CD4-positive, alpha-beta T cell treated with Interleukin-15 for 4 hours (primary cell): Measurements from ENCODE around the gene ORMDL1.

Experiments used
- DNase-seq: peaks from one replicate; pipeline ENCODE4 v3.0.0-alpha.2; 2020; ENCODE audit warnings: low spot score

Gene ORMDL1

DNA sequence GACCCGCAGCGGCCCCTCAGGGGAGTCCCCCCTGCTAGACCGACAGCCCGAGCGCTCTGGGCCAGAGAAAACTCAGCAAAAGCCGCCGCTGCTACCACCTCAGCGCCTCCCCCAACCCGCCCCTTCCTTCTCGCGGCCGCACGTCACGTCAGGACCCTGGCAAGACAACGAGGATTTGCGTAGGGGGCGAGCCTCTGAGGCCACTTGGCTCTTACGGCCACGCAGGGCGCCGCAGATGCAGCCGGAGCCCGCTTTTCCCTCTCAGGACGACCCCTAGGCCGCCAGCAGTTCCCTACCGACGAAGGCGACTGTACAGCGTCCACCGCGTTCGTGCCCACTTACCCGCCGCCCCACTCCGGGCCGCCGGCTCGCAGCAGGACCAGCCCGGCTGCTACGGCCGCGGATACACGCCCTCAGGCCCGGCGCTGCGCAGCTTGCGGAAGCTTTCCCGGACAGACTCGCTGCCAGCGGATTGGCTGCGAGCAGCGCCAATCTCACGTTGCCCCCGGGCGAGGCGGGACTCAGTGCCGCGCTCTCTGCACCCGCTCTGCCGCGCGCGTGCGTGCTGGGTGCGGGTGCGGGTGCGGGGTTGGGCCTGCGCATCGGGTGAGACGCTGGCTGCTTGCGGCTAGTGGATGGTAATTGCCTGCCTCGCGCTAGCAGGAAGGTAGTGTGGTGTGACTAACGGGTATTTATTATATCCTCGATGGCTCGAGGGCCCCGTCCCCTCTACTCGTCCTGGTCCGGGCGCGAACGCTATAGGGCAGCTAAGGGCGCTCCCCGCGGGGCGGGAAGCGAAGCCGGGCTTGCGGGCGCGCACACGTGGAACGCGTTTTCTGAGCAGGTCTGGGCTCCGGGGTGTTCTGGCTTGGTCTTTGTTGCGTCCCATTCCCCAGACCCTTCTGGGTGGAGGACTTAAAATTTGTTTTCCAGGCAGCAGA is at the start of gene ORMDL1, which contains the start of gene PMS1:
Gene ORMDL1, minus strand, starts transcription at position 413 of the 941 bp plus-strand sequence. CDS start 1,744 bp downstream, outside the sequence.
Gene PMS1, plus strand, starts transcription at position 524 of the 941 bp plus-strand sequence. CDS start 7,360 bp downstream, outside the sequence.
- peak; percentile 95 for DNase-seq

DNA sequence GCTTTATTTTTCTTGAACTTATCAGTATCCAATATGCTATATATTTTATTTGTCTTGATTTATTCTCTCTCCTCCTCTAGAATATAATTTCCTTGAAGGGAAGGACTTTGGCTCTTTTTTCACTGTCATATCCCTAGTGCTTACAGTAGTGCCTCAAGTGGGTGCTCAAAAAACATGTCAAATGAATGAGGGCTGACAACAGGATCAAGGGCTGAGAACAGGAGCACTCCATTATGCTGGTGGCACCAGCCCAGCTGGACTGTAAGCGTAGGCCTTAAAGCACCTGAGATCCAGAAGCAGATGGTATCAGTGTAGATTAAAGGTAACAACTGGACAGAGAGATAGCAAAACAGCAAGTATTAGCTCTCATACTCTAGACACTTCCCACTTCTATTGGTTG is 46.4 kb upstream of the ORMDL1 start:
- DNase-seq = no peak

DNA sequence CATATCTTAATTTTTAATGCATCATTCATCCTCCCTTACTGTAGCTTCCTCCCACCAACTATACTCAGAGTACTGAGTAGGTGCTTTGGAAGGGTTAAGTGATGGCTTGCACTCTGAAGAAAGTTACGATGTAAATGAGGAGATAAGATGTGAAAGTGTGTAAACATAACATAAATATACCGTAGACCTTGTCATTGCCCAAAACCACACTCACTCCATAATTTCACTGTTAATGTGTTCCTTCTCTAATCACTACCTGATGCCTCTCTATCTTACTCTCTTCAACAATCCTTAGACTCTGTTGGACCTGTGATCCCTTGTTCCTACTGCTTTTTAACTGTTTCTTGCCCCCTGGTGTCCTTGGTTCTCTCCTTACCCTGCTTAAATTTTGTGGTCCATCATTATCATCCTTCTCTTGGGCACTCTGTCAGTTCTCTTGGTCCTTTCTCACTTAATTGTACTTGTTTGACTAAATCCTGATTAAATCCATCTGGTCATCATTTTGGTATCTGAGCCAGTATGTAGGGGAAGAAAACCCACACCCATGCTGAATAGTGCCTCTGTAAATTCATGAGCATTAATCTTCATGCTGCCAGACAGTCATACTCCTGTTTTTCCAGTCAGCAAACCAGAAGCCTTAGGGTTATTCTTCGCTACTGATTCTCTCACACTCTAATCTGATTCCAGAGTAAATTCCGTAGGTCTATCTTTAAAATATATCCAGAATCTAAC is 45.1 kb upstream of the ORMDL1 start:
- no peak for DNase-seq

GRCh38 chr2:189826039-189826438 is 41.9 kb upstream of the ORMDL1 start:
- no peak for DNase-seq

DNA sequence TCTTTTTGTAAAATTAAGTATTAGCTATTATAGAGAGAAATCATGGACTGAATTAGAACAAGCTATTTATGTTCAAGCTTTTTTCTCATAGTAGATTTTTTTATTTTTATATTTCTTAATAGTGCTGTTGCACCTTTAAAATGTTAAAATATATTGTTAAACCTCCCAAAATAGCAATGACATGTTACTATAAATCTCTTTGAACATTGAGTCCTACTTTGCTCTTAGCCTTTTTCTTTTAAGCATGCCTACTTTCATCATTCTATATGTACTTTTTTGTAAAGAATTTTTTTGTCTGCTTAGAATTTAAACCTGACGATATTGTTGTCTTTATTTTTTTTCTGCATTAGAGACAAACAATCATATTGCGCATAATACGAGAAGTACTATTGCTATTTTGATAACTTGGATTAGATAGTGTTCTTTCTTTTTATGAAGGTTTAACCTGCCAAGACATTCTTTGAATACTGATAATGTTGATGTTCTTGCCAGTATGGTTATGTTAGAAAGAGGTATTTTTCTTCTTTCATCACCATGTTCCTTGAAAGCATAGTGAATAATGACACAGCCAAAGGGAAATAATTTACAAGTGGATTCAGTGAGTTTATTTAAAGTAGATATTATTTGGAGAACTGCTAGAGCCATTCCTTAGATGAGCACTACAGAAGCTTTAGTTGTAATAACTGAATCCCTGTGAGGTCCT is 40.7 kb upstream of the ORMDL1 start:
- DNase-seq = no peak

DNA sequence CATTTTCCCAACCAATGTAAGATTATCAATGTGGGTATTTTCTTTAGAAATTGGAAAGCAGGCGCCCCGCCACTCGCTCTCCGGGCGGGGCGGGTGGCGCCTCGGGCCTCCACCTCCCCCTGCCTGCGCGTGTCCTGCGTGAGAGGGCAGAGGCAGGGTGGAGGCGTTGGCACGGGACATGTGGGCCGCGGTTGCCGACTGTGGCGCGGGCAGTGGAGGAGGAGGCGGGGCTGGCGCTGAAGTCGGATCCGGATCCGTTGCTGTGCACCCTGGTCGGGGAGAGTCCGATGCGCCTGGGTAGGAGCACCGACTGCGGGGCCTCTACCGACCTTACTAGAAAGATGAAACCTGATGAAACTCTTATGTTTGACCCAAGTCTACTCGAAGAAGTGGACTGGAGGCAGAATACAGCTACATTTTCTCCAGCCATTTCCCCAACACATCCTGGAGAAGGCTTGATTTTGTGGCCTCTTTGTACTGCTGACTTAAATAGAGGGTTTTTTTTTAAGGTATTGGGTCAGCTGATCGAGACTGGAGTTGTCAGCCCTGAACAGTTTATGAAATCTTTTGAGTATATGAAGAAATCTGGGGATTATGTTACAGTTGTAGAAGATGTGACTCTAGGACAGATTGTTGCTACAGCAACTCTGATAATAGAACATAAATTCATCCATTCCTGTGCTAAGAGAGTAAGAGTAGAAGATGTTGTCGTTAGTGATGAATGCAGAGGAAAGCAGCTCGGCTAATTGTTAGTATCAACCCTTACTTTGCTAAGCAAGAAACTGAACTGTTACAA is 38.0 kb upstream of the ORMDL1 start:
- DNase-seq = no peak

DNA sequence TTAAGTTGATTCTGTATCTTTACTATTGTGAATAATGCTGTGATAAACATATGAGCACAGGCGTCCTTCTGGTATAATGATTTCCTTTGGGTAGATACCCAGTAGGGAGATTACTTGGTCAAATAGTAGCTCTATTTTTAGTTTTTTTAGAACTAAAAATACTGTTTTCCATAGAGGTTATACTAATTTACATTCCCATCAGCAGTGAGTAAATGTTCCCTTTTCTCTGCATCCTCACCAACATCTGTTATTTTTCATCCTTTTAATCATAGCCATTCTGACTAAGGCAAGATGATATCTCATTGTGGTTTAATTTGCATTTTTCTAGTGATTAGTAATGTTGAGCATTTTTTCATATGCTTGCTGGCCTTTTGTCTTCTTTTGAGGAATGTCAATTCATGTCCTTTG is 35.2 kb upstream of the ORMDL1 start:
- no peak for DNase-seq

- no peak for DNase-seq
Measured at GRCh38 chr2:189818249-189819038, 34.3 kb upstream of the ORMDL1 start.

GRCh38 chr2:189803431-189803830 is 19.3 kb upstream of the ORMDL1 start:
- DNase-seq = no peak

- DNase-seq = no peak
Measured at GRCh38 chr2:189802396-189802912, 18.3 kb upstream of the ORMDL1 start.

- no peak for DNase-seq
Measured at GRCh38 chr2:189799531-189799930, 15.4 kb upstream of the ORMDL1 start.

- no peak for DNase-seq
Measured at GRCh38 chr2:189799030-189799331, 14.8 kb upstream of the ORMDL1 start.

DNA sequence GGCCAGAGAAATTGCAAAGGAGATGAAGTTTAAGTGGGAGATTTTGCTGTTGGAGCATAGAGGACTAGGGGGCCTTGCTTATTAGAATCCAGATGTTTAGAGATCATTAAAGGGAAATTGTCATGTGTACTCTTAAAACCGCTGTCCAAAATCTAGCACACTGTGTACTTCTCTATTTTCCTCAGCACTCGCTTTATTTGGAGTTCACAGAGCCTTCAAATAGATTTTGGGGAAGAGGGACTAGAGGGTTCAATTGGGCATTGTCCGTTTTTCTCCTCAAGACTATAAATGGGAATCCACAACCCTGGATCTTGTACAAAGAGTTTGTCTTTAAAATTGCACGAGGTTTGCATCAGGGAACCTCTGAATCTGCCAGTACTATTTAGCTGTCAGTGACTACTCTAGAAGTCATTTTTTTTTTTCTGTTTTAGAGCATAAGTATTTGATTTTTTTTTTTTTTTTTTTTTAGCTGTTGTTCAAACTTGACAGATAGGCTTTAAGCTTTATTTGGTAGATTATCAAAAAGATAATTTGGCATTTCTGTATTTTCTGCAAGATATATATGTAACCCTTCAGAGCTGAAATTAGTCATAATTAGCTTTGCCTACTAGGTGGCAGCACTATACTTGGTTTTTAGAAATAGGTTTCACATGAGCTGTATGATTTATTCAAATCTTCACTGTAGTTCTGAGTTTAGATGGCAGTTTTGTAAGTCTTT is 14.3 kb upstream of the ORMDL1 start:
- peak; percentile 19 for DNase-seq

DNA sequence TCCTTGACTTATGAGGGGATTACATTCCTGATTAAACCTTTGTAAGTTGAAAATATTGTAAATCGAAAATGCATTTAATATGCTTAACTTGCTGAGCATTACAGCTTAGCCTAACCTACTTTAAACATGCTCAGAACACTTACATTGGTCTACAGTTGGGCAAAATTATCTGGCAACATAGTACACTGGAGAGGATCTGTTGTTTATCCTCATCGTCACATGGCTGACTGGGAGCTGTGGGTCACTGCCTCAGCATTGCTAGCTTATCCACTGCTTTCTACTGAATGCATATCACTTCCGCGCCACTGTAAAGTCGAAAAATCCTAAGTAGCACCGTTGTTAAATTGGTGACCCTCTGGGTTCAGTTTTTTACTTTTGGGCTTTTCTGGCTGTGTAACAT is 13.8 kb upstream of the ORMDL1 start:
- DNase-seq = no peak

GRCh38 chr2:189794310-189794709 is 10.2 kb upstream of the ORMDL1 start:
- no peak for DNase-seq

GRCh38 chr2:189791338-189792042 is 7.4 kb upstream of the ORMDL1 start:
- DNase-seq = peak; percentile 39

DNA sequence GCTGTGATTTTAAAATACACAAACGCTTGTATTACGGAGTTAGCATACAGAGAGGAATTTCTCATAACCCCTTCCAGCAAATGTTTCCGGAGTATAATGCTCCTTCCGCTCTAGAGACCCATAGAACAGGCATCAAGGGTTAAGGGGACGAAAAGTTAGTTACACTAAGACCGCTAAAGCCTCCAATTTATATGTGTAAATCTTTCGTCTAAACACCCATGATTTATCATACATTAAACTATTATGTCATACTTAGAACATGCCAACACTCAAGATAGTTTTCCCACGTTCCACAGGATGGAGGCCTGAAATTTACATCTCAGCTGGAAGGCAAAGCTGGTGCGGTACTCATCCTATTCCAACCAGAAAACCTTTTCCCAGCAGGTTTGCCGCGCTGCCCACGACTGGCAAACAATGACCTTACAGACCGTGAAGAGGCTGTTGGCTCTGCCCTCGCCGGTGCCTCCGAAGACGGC is 650 bp downstream of the ORMDL1 start:
- DNase-seq = peak; percentile 26

DNA sequence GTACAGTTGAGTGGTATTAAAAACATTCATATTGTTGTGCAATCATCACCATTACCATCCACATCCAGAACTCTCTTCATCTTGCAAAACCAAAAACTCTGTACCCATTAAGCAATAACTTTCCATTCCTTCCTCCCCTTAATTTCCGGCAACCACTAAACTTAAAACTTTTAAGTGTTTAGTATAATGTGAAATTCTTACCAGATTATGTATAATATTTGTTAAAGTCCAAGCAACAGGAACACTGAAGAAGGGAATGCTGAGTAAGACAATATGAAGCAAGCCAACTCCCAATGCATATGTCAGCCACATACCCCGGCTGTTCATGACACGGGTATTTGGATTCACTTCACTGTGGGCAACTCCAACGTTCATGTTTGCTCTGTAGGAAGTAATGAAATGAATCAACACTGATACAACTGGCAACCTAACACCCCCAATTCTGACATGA is 1.9 kb downstream of the ORMDL1 start:
- no peak for DNase-seq

GRCh38 chr2:189772212-189772611 is 11.9 kb downstream of the ORMDL1 start:
- no peak for DNase-seq
